G401 (cell line): Measurements from ENCODE around the gene IKZF5. TPM values are rescaled to one million over a fixed set of nuclear protein-coding genes. Genes with fewer than 3 reads are reported as not detected.

ENCODE experiments used
- total RNA-seq: library from RNA; depleted of rRNA; stranded (reverse); fragments of >200 nt; shearing (Covaris generic); gene quantifications from 2 replicates; pipeline ENCODE4 v1.2.3, GENCODE V29; 2014; rRNA removed

IKZF5 gene
- total RNA-seq, 1 experiment from 2014 or later, result 1.0 TPM

Other genes starting within 250 kb of the IKZF5 start
- 1.7 and 1.8 TPM in 2 replicates for gene CUZD1, start 162.9 kb downstream of the IKZF5 start, total RNA-seq
- gene FAM24B, start 129.2 kb downstream of the IKZF5 start, total RNA-seq, result 2.6 and 4.3 TPM in 2 replicates
- gene FAM24A, start 98.2 kb downstream of the IKZF5 start, total RNA-seq, result not detected in 2 replicates
- gene C10orf88, start 54.6 kb downstream of the IKZF5 start, total RNA-seq, result 7.8 and 7.9 TPM in 2 replicates
- 12.2 and 22.3 TPM in 2 replicates for gene PSTK, start 28.4 kb downstream of the IKZF5 start, total RNA-seq
- gene ACADSB, start 211 bp upstream of the IKZF5 start, total RNA-seq, result 6.5 and 10.9 TPM in 2 replicates
- not detected in 2 replicates for gene HMX3, start 127.2 kb upstream of the IKZF5 start, total RNA-seq
- not detected in 2 replicates for gene HMX2, start 139.3 kb upstream of the IKZF5 start, total RNA-seq
- gene BUB3, start 145.6 kb upstream of the IKZF5 start, total RNA-seq, result 101 and 157 TPM in 2 replicates